ENCODE measurements around the gene OLFML1. TPM values are rescaled to one million over a fixed set of nuclear protein-coding genes. Genes with fewer than 3 reads are reported as not detected.

The OLFML1 gene
- total and polyA plus RNA-seq, 9 donors, result 16.3 to 114 (median 38.8) TPM

GRCh38 chr11:7500251-7500650 lies 14.9 kb downstream of the OLFML1 start:
- Histone ChIP-seq H3K9me3 (no peaks in the 10 kb centered on the region), H3K4me1 (ENCODE audit: insufficient read depth) (no peaks in the 10 kb centered on the region), H3K27me3 (no peaks in the 10 kb centered on the region), H3K36me3 (no peaks in the 10 kb centered on the region), H3K27ac (no peak overlapping the region), H3K4me3 (no peak overlapping the region)
- TF ChIP-seq POLR2A (IDR thresholded peaks at IDR 0.05), result no peak
- no peak for TF ChIP-seq CTCF (IDR thresholded peaks at IDR 0.05)
- TF ChIP-seq EP300 (IDR thresholded peaks at IDR 0.05), result no peak
- intact Hi-C loops (cut with DNase I), result no loop called here
- no peak for DNase-seq
- WGBS, 3 donors, result 96 to 97% (median 96%) methylated on average over 3 of the region's 3 CpGs

- WGBS, 3 donors, result 90 to 100% (median 90%) methylated on average over 3 of the region's 3 CpGs
- H3K36me3 ChIP-seq, result no peaks in the 10 kb centered on the region
- intact Hi-C loops (cut with DNase I), result no loop called here
- no peaks in the 10 kb centered on the region for H3K9me3 ChIP-seq
- no peaks in the 10 kb centered on the region for H3K27me3 ChIP-seq
- H3K27ac ChIP-seq, result no peak overlapping the region
- DNase-seq, result no peak
- TF ChIP-seq POLR2A (IDR thresholded peaks at IDR 0.05), result no peak
- TF ChIP-seq EP300 (IDR thresholded peaks at IDR 0.05), result no peak
- no peak for TF ChIP-seq CTCF (IDR thresholded peaks at IDR 0.05)
- H3K4me1 ChIP-seq (ENCODE audit: insufficient read depth), result no peaks in the 10 kb centered on the region
- H3K4me3 ChIP-seq, result no peak overlapping the region
Measured at GRCh38 chr11:7501251-7501650, 15.9 kb downstream of the OLFML1 start.

GRCh38 chr11:7501894-7502293 lies 16.6 kb downstream of the OLFML1 start:
- TF ChIP-seq POLR2A (IDR thresholded peaks at IDR 0.05) (no peak), EP300 (IDR thresholded peaks at IDR 0.05) (no peak)
- H3K27me3 ChIP-seq, result no peaks in the 10 kb centered on the region
- H3K36me3 ChIP-seq, result no peaks in the 10 kb centered on the region
- no peaks in the 10 kb centered on the region for H3K9me3 ChIP-seq
- DNase-seq, result no peak
- no peak overlapping the region for H3K27ac ChIP-seq
- no peak overlapping the region for H3K4me3 ChIP-seq
- 86 to 90% (median 88%) methylated on average over 4 of the region's 4 CpGs for whole genome bisulfite sequencing, 3 donors
- intact Hi-C loops (cut with DNase I), result no loop called here
- no peaks in the 10 kb centered on the region for H3K4me1 ChIP-seq (ENCODE audit: insufficient read depth)

GRCh38 chr11:7506243-7506642 lies 20.9 kb downstream of the OLFML1 start:
- Histone ChIP-seq H3K27ac (no peak overlapping the region), H3K4me3 (no peak overlapping the region), H3K4me1 (ENCODE audit: insufficient read depth) (peaks cover 1% of the 10 kb centered on the region), H3K27me3 (no peaks in the 10 kb centered on the region), H3K36me3 (no peaks in the 10 kb centered on the region), H3K9me3 (no peaks in the 10 kb centered on the region)
- no peak for DNase-seq
- intact Hi-C loops (cut with DNase I), result no loop called here
- 90 to 98% (median 93%) methylated on average over 3 of the region's 3 CpGs for WGBS, 3 donors
- no peak for TF ChIP-seq EP300 (IDR thresholded peaks at IDR 0.05)
- no peak for TF ChIP-seq POLR2A (IDR thresholded peaks at IDR 0.05)
- no peak for TF ChIP-seq CTCF (IDR thresholded peaks at IDR 0.05)

- no peak for TF ChIP-seq EP300 (IDR thresholded peaks at IDR 0.05)
- no peak for TF ChIP-seq CTCF (IDR thresholded peaks at IDR 0.05)
- TF ChIP-seq POLR2A (IDR thresholded peaks at IDR 0.05), result no peak
- Histone ChIP-seq H3K36me3 (no peaks in the 10 kb centered on the region), H3K4me1 (ENCODE audit: insufficient read depth) (peaks cover 7% of the 10 kb centered on the region), H3K9me3 (no peaks in the 10 kb centered on the region), H3K4me3 (no peak overlapping the region), H3K27me3 (no peaks in the 10 kb centered on the region), H3K27ac (no peak overlapping the region)
- no peak for DNase-seq
- intact Hi-C loops (cut with DNase I), result no loop called here
- WGBS, 3 donors, result 95 to 97% (median 97%) methylated on average over 3 of the region's 3 CpGs
Measured at GRCh38 chr11:7508087-7508486, 22.8 kb downstream of the OLFML1 start.
